Measurements from ENCODE around the gene NARF.

- TF ChIP-seq POLR2A (IDR thresholded peaks at IDR 0.05) (no peak), CTCF (IDR thresholded peaks at IDR 0.05) (no peak)
Observed at GRCh38 chr17:82536512-82537201, 78.1 kb downstream of the NARF start.

Measured in esophagus squamous epithelium (tissue), 4 donors.